GM21723 (cell line): ENCODE measurements around the gene CYP27A1.

Experiments
- ATAC-seq: cut with Tn5 transposase; IDR thresholded peaks from one replicate; pipeline ENCODE4 v1.9.1; 2021; ENCODE audit warnings: mild to moderate bottlenecking, moderate library complexity; ENCODE audit not compliant: unreplicated experiment

CYP27A1 gene

DNA sequence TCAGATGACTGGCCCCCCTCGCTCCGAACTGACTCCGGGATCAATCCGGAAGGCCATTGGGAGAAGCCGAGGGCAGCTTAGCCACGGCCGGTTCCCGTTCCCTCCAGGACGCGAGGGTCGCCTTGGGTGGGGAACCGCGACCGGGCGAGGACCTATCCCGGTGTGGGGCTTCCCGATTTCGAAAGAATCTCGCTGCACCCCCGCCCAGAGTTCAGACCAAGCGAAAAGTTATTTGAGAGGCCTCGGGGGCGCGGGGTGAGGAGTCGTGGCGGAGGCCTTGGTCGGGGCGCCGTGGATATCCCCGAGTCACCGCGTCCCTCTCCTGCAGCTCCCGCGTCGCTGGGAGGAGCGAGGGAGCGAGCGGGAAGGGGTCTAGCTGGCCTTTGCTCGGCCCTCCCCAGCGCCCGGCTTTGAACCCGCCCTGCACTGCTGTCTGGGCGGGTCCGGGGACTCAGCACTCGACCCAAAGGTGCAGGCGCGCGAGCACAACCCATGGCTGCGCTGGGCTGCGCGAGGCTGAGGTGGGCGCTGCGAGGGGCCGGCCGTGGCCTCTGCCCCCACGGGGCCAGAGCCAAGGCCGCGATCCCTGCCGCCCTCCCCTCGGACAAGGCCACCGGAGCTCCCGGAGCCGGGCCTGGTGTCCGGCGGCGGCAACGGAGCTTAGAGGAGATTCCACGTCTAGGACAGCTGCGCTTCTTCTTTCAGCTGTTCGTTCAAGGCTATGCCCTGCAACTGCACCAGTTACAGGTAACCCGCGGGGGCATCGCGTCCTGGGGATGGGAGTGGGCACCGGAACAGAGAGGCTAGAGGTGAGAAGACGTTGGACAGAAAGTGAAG lies at the start of gene CYP27A1:
CYP27A1 (plus strand) TSS at position 457 of the 837 bp plus-strand sequence; CDS start at position 493, 36 bp downstream.
- ATAC-seq = no peak

DNA sequence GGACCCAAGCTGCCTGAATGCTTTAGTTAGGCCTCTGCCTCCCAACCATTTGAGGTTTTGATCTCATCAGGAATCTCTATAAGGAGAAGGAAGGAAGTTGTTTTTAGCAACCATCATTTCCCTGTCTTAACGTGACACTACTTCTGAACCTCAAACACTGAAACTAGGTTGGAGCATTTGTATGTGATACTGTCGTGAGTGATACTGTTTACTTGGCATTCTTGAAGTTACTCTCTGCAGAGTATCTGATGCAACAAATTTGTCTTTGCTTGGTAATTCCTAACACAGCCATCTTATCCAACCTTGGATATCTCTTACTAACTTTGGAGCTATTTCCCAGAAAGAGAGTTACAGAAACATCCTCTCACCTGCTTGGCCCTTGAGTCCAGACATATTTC lies 49.2 kb upstream of the CYP27A1 start:
- ATAC-seq = no peak

- no peak for ATAC-seq
Observed at GRCh38 chr2:218733171-218734021, 48.6 kb upstream of the CYP27A1 start.

GRCh38 chr2:218734190-218734975 lies 47.6 kb upstream of the CYP27A1 start:
- ATAC-seq = no peak

GRCh38 chr2:218736531-218736930 lies 45.4 kb upstream of the CYP27A1 start:
- no peak for ATAC-seq

DNA sequence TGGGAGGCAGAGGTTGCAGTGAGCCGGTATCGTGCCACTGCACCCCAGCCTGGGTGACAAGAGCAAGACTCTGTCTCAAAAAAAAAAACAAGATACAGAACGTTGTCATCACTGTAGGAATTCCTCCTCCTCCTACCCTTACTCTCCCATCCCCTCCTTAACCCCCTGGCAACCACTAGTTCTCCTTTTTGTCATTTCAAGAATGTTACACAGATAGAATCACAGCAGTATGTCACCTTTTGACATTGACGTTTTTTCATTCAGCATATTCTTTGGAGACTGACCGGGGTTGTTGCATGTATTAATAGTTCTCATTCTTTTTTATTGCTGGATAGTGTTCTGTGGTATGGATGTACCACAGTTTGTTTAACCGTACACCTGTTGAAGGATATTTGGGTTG lies 38.9 kb upstream of the CYP27A1 start:
- no peak for ATAC-seq

DNA sequence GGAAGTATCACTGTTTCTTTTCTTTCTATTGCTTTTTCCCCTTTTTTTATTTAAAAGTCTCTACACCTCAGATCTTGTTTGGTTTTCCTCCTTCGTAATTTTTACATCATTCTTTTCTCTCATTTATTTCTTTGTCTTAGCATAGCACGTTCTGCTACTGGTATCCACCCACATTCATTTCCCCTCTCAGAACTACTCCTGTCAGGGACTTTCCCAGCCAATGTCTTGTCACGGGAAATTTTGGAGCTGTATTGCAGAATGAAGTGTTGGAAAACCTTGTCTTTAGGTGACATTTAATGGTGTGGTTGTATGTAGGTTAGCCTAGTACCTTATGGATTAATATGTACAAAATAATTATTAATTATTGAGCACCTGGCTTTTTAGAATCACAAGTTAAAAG lies 37.3 kb upstream of the CYP27A1 start:
- ATAC-seq = no peak

DNA sequence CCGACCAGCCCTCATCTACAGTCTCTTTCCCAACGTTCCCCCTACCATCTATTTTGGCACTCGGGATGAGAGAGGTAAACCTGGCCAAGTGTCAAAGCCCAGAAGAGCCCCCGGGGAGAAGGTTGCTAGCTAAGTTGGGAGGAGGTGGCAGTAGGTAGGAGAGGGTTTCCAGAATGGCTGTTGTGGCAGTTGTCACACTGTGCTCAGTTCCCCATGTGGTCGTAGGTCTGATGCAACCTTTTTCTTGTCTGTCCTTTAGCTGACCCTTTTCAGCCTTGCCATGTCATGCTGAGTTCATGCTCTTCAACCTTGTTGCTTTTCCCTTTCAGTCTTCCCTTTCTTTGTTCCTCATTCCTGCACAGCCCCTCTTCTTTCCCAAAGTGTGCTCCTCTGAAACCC lies 36.8 kb upstream of the CYP27A1 start:
- no peak for ATAC-seq

DNA sequence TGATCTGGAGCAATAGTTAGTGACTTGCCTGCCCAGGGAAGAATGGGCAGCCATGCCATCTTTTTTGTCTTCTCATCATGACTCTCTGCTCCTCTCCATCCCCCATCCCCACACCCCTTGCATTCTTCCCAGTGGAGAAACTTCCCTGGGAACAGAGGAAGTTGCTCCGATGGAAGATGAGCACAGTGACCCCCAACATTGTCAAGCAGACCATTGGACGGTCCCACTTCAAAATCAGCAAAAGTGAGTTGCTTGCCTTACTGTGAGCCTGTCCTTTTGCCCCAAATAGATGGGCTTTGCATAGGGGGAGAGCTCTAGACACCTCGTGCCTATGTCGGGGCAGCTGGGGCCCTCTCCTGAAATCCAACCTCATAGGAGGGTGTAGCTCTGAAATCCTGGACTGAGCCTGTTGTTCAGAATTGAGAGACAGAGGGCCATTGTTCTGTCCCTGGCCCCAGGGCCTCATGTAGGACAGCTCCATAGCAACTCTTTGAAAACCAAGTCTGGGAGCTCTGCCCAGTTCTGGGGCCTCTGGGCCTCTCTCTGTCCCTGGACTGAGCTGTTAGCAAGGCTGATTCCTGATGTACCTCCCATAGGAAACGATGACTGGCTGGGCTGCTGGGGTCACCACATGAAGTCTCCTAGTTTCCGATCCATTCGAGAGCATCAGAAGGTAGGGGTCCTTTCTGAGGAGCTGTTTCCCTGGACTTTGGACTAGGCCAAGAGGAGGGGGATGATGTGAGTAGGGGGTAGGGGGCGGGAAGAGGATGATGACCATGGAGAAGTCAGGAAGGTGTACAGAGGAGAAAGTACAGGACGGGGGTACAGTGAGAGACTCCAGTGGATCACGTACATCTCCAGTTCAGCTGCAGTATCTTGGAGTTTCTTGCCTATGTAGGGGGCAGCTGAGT lies 36.1 kb upstream of the CYP27A1 start:
- no peak for ATAC-seq

DNA sequence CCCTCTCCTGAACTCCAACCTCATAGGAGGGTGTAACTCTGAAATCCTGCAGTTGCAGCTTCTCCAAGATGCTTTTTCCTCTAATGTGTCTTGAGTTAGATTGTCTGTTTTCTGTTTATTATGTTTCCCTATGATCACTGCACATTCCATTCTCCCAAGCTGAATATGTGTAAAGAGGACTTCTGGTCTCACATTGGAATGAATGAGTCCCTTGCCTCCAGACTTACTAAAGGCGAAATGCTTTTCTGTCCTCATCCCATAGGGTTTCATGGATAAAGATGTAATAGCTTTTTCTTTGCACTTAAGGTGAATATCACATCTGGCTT lies 35.5 kb upstream of the CYP27A1 start:
- ATAC-seq = no peak

DNA sequence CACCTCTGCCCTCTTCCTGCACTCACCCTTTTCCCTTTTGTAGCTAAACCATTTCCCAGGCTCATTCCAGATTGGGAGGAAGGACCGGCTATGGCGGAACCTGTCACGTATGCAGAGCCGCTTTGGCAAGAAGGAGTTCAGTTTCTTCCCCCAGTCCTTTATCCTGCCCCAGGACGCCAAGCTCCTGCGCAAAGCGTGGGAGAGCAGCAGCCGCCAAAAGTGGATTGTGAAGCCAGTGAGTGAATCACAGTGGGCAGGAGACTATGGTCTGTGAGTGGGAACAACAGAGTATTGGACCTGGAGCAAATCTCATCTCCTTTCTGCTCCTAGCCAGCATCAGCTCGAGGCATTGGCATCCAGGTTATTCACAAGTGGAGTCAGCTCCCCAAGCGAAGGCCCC lies 35.0 kb upstream of the CYP27A1 start:
- no peak for ATAC-seq

DNA sequence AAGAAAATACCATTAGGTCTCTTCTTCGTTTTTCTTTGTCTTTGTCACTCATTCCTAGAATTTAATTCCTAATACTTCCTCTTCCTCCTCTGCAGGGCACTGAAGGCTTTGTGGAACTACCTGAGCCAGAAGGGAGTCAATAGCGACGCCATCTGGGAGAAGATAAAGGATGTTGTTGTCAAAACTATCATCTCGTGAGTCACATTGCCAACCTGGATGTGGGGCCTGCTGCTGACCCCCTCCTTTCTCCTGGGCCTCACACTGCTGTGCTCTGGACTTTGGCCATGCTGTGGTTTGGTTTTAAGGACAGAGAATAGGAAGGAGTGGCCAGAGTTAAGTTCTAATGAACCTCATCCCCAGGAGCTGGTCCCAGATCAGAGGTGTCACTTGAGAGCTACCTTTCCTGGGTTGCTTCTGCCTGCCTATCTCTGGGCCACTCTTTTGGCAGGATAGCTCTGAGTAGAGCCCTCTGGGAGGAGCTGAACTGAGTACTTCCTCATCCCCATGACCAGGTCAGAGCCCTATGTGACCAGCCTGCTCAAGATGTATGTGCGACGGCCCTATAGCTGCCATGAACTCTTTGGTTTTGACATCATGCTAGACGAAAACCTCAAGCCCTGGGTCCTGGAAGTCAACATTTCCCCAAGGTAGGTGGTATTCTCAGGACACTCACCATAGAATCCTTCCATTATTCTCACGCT lies 33.1 kb upstream of the CYP27A1 start:
- ATAC-seq = no peak

- no peak for ATAC-seq
Observed at GRCh38 chr2:218754201-218754600, 27.7 kb upstream of the CYP27A1 start.

GRCh38 chr2:218754781-218755180 lies 27.2 kb upstream of the CYP27A1 start:
- no peak for ATAC-seq

DNA sequence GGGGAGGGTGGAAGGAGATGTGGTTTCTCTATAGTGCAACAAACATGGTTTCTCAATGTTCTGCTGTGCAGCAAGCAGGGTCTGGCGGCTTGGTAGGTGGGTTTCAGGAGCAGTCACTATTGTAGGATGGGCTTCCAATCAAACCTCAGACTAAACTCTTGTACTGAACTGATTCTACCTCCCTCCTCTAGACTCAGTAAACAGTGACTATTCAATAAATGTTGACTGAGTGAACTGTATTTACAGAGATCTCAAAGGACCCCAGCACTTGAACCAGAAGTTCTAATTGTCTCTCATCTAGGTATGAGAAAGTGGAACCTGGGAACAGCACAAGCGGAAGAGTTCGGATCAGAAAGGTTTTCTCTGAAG lies 26.8 kb upstream of the CYP27A1 start:
- ATAC-seq = no peak

GRCh38 chr2:218755567-218756404 lies 26.2 kb upstream of the CYP27A1 start:
- no peak for ATAC-seq

DNA sequence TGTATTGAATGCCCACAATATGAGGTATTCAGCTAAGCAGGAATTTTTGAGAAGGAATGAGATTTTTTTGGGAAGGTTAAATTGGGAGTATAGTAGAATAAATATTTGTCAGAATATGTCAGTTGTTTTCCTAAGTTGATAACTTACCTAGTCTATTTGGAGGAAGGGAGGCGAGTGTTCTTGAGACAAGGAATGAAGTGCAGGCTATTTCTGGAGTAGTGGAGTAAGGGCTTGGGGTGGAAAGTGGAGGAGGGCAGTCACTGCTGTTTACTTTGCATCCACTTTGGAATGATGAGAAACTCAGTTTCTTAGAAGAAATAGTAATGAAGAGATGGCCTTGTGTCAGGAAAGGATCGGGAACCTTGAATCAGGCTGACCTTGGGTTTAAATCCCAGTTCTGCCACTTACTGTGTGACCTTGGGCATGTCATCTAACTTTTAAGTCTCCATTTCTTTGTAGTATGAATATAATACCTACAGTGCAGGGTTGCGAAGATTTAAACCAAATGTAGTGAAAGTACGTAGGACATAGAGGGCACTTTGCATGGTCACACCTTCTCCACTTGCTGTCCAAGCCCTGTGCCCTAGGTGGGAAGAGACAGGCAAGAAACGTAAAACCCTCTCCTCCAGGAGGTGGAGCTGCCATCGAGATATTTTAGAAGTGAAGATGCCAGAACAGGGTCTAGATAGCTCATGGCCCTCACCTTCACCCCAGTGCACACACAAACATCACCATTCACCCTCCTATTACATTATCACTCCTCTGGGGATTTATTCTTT lies 25.2 kb upstream of the CYP27A1 start:
- ATAC-seq = no peak

GRCh38 chr2:218761795-218762194 lies 20.2 kb upstream of the CYP27A1 start:
- no peak for ATAC-seq
